SU-DHL-6 (cell line): Measurements from ENCODE around the gene ZNF346.

Source experiments
- H2AFZ ChIP-seq: fragments of 200-600 bp; sonication (generic); 2 replicates; pipeline ENCODE4 v1.6.1; 2014; ENCODE audit warnings: low read depth, mild to moderate bottlenecking, moderate library complexity, mixed read lengths, antibody characterized with exemption, low read length; ENCODE audit not compliant: severe bottlenecking
- H3F3A ChIP-seq: fragments of 200-600 bp; shearing (Covaris generic); 2 replicates; pipeline ENCODE4 v1.6.0; 2016; ENCODE audit warnings: antibody characterized with exemption, mild to moderate bottlenecking; ENCODE audit not compliant: insufficient read depth
- H3K27ac ChIP-seq: fragments of 200-600 bp; sonication (generic); 2 replicates; pipeline ENCODE4 v1.5.1; 2016; ENCODE audit warnings: low read depth, mild to moderate bottlenecking, low read length, moderate library complexity, mixed read lengths
- H3K27me3 ChIP-seq: fragments of 200-600 bp; sonication (generic), shearing (Covaris generic); 2 replicates; pipeline ENCODE4 v1.6.0; 2014; ENCODE audit warnings: mild to moderate bottlenecking, low read length
- H3K36me3 ChIP-seq: fragments of 200-600 bp; sonication (generic); 2 replicates; pipeline ENCODE4 v1.6.1; 2014; ENCODE audit warnings: mild to moderate bottlenecking, low read length, mixed read lengths
- H3K4me2 ChIP-seq: fragments of 300-600, 200-600 bp; shearing (Covaris generic), sonication (generic); 2 replicates; pipeline ENCODE4 v1.6.0; 2014; ENCODE audit warnings: low read length, low read depth, mild to moderate bottlenecking; ENCODE audit not compliant: poor library complexity, severe bottlenecking
- H3K4me3 ChIP-seq: fragments of 200-600 bp; sonication (generic); 2 replicates; pipeline ENCODE4 v1.5.1; 2014; ENCODE audit warnings: antibody characterized with exemption, low read length, mild to moderate bottlenecking, mixed read lengths; ENCODE audit not compliant: insufficient read depth, poor library complexity, severe bottlenecking
- H3K79me2 ChIP-seq: fragments of 200-600 bp; sonication (generic); 2 replicates; pipeline ENCODE4 v1.6.1; 2014; ENCODE audit warnings: mild to moderate bottlenecking, low read length, moderate library complexity; ENCODE audit not compliant: insufficient read depth
- H3K9ac ChIP-seq: fragments of 200-600 bp; sonication (generic); 2 replicates; pipeline ENCODE4 v1.7.0; 2014; ENCODE audit warnings: mild to moderate bottlenecking, low read length
- H3K9me2 ChIP-seq: fragments of 200-600 bp; sonication (generic); replicated peaks from 2 replicates; pipeline ENCODE4 v1.6.1; 2014; ENCODE audit warnings: low read length; ENCODE audit not compliant: insufficient read depth
- H3K9me3 ChIP-seq: fragments of 200-600 bp; sonication (generic); 2 replicates; pipeline ENCODE4 v1.6.1; 2014; ENCODE audit warnings: low read length, mixed read lengths; ENCODE audit not compliant: insufficient read depth
- H4K20me1 ChIP-seq: fragments of 200-600 bp; sonication (generic); 2 replicates; pipeline ENCODE4 v1.6.1; 2014; ENCODE audit warnings: low read depth, mild to moderate bottlenecking, antibody characterized with exemption, low read length, moderate library complexity, mixed read lengths
- EZH2phosphoT487 ChIP-seq: fragments of 200-600 bp; sonication (generic), shearing (Covaris generic); conservative IDR thresholded peaks from 2 replicates; pipeline ENCODE4 v1.6.1; 2018; ENCODE audit warnings: mild to moderate bottlenecking, antibody characterized with exemption, low read length, moderate library complexity, mixed read lengths
- TF ChIP-seq, protein P1 (sequence below): fragments of 200-600 bp; sonication (generic); IDR thresholded peaks from one replicate; pipeline ENCODE4 v1.5.1; 2017; ENCODE audit warnings: antibody characterized with exemption, mild to moderate bottlenecking, low read length, moderate library complexity; ENCODE audit not compliant: insufficient read depth, poor library complexity, severe bottlenecking

The ZNF346 gene

DNA sequence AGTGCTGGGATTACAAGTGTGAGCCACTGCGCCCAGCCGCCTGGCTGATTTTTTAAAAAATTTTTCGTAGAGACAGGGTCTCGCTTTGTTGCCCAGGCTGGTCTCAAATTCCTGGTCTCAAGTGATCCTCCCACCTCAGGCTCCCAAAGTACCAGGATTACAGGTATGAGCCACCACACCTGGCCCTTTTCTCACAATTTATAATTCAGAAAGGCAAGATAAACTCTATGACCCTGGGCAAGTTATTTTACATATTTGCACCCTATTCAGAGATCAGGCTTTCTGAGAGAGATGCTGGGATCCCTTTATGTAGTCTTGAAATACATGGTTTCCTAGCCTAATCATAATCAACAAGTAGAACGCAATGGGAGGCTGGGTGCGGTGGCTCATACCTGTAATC is 20.6 kb downstream of the ZNF346 start:
- TF ChIP-seq, protein P1, sequence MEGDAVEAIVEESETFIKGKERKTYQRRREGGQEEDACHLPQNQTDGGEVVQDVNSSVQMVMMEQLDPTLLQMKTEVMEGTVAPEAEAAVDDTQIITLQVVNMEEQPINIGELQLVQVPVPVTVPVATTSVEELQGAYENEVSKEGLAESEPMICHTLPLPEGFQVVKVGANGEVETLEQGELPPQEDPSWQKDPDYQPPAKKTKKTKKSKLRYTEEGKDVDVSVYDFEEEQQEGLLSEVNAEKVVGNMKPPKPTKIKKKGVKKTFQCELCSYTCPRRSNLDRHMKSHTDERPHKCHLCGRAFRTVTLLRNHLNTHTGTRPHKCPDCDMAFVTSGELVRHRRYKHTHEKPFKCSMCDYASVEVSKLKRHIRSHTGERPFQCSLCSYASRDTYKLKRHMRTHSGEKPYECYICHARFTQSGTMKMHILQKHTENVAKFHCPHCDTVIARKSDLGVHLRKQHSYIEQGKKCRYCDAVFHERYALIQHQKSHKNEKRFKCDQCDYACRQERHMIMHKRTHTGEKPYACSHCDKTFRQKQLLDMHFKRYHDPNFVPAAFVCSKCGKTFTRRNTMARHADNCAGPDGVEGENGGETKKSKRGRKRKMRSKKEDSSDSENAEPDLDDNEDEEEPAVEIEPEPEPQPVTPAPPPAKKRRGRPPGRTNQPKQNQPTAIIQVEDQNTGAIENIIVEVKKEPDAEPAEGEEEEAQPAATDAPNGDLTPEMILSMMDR, result no peak
- TF ChIP-seq EZH2phosphoT487, result no peak
- no peaks in the 10 kb centered on the region for H4K20me1 ChIP-seq
- no peaks in the 10 kb centered on the region for H3K9me2 ChIP-seq
- H3K27ac ChIP-seq, result no peak overlapping the region
- no peaks in the 10 kb centered on the region for H3K27me3 ChIP-seq
- H2AFZ ChIP-seq, result no peak overlapping the region
- H3K4me2 ChIP-seq, result no peak overlapping the region
- peaks cover 17% of the 10 kb centered on the region for H3K79me2 ChIP-seq
- peaks cover 11% of the 10 kb centered on the region; the same call in 1 of the 2 replicates for H3K36me3 ChIP-seq
- H3K4me3 ChIP-seq, result no peak overlapping the region
- no peak overlapping the region for H3K9ac ChIP-seq
- no peaks in the 10 kb centered on the region for H3K9me3 ChIP-seq
- no peaks in the 10 kb centered on the region; the same call in 1 of the 2 replicates for H3F3A ChIP-seq

DNA sequence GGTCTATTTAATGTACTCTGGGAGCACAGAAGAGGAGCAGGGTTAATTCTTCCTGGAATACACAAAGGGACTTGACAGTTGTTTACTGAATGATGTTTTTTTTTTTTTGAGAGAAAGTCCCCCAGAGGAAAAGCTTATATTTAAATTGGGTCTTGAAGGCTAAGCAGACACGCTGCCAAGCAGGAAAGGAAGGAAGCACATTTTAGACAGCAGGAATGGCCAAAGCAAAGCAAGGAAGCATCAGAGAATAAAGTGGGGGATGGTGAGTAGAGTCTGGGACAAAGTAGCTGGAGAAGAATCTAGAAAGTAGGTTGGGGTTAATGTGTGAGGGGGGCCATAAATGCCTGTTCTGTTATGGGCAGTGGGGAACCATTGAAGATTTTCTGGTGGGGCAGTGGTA is 21.5 kb downstream of the ZNF346 start:
- TF ChIP-seq, protein P1, result no peak
- no peak for TF ChIP-seq EZH2phosphoT487
- H3K9ac ChIP-seq, result no peak overlapping the region
- H3K27me3 ChIP-seq, result no peaks in the 10 kb centered on the region
- no peak overlapping the region for H3K4me3 ChIP-seq
- no peaks in the 10 kb centered on the region for H3K9me3 ChIP-seq
- H3K27ac ChIP-seq, result no peak overlapping the region
- H3K79me2 ChIP-seq, result peaks cover 9% of the 10 kb centered on the region
- no peaks in the 10 kb centered on the region for H4K20me1 ChIP-seq
- no peaks in the 10 kb centered on the region; the same call in 1 of the 2 replicates for H3F3A ChIP-seq
- no peaks in the 10 kb centered on the region for H3K9me2 ChIP-seq
- H2AFZ ChIP-seq, result no peak overlapping the region
- H3K36me3 ChIP-seq, result peaks cover 11% of the 10 kb centered on the region; the same call in 1 of the 2 replicates
- no peak overlapping the region for H3K4me2 ChIP-seq

DNA sequence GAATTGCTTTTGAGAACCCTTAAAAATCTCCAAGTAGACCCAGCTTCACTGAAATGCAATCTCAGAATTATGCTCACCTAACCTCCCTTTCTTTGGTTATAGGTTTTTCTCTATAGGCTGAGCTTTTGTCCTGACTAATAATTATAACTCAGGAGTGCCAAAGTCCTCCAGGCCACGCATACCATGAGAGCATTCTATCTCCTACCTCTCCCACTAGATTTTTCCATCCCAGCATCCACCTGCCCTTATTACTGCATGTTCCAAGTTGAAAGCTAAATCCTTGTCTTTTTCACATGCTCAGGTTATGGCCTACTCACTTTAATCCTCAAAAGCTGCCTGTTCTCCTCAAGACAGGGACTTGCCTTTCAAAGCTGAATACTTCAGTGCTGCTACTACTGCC is 22.1 kb downstream of the ZNF346 start:
- Histone ChIP-seq H3K9ac (no peak overlapping the region), H3K9me3 (no peaks in the 10 kb centered on the region), H3K4me3 (no peak overlapping the region), H3K79me2 (peaks cover 3% of the 10 kb centered on the region; the same call in 1 of the 2 replicates), H3K4me2 (no peak overlapping the region), H3K27me3 (no peaks in the 10 kb centered on the region), H3K27ac (no peak overlapping the region), H3K9me2 (no peaks in the 10 kb centered on the region), H3K36me3 (peaks cover 11% of the 10 kb centered on the region; the same call in 1 of the 2 replicates), H2AFZ (no peak overlapping the region), H3F3A (no peaks in the 10 kb centered on the region; the same call in 1 of the 2 replicates), H4K20me1 (no peaks in the 10 kb centered on the region)
- TF ChIP-seq, protein P1, result no peak
- no peak for TF ChIP-seq EZH2phosphoT487
